Mesendoderm (in vitro differentiated cells): ENCODE results near the gene PSMG4.

Experiments
- DNase-seq: peaks from one replicate; pipeline ENCODE4 v3.0.0; 2013
- H2AK5ac ChIP-seq: 2 replicates; pipeline ENCODE4 v1.6.1; 2013; ENCODE audit warnings: low read length, inconsistent platforms
- H2BK120ac ChIP-seq: 2 replicates; pipeline ENCODE4 v1.6.1; 2013; ENCODE audit warnings: low read depth, mild to moderate bottlenecking, low read length, moderate library complexity, mixed read lengths
- H2BK15ac ChIP-seq: replicated peaks from 2 replicates; pipeline ENCODE4 v1.6.1; 2013; ENCODE audit warnings: low read depth, mild to moderate bottlenecking, moderate library complexity
- H2BK5ac ChIP-seq: 2 replicates; pipeline ENCODE4 v1.6.1; 2013; ENCODE audit warnings: low read length, inconsistent platforms
- H3K18ac ChIP-seq: 2 replicates; pipeline ENCODE4 v1.6.1; 2013; ENCODE audit warnings: mild to moderate bottlenecking, low read length, mixed read lengths
- H3K23ac ChIP-seq: one replicate; pipeline ENCODE4 v1.6.1; 2013; ENCODE audit warnings: low read length
- H3K27ac ChIP-seq: 2 replicates; pipeline ENCODE4 v1.5.1; 2013; ENCODE audit warnings: low read depth, mild to moderate bottlenecking, inconsistent platforms, low read length, moderate library complexity
- H3K27me3 ChIP-seq: 2 replicates; pipeline ENCODE4 v1.6.1; 2013; ENCODE audit warnings: low read length, control low read depth, mild to moderate bottlenecking, inconsistent platforms; ENCODE audit not compliant: insufficient read depth, poor library complexity
- H3K36me3 ChIP-seq: 2 replicates; pipeline ENCODE4 v1.6.1; 2013; ENCODE audit warnings: low read length, inconsistent platforms; ENCODE audit not compliant: control insufficient read depth, insufficient read depth
- H3K4ac ChIP-seq: one replicate; pipeline ENCODE4 v1.6.1; 2013; ENCODE audit warnings: low read depth, mild to moderate bottlenecking, low read length, moderate library complexity
- H3K4me1 ChIP-seq: 2 replicates; pipeline ENCODE4 v1.6.1; 2013; ENCODE audit warnings: low read depth, low read length, inconsistent platforms; ENCODE audit not compliant: control insufficient read depth
- H3K4me2 ChIP-seq: 2 replicates; pipeline ENCODE4 v1.6.1; 2013; ENCODE audit warnings: low read length
- H3K4me3 ChIP-seq: 2 replicates; pipeline ENCODE4 v1.5.1; 2013; ENCODE audit warnings: mild to moderate bottlenecking, low read length
- H3K56ac ChIP-seq: one replicate; pipeline ENCODE4 v1.6.1; 2013; ENCODE audit warnings: low read length
- H3K79me1 ChIP-seq: 2 replicates; pipeline ENCODE4 v1.6.1; 2013; ENCODE audit warnings: low read length, inconsistent platforms
- H3K79me2 ChIP-seq: 2 replicates; pipeline ENCODE4 v1.6.1; 2013; ENCODE audit warnings: mild to moderate bottlenecking, low read length; ENCODE audit not compliant: control insufficient read depth, insufficient read depth
- H3K9ac ChIP-seq: 2 replicates; pipeline ENCODE4 v1.6.1; 2013; ENCODE audit warnings: low read length, inconsistent platforms
- H4K5ac ChIP-seq: one replicate; pipeline ENCODE4 v1.6.1; 2013; ENCODE audit warnings: low read length
- H4K8ac ChIP-seq: one replicate; pipeline ENCODE4 v1.6.1; 2013; ENCODE audit warnings: low read depth, mild to moderate bottlenecking, control low read depth, low read length, moderate library complexity
- WGBS: extraction: QIAGEN DNeasy Blood & Tissue Kit; methylation state at CpG from one replicate; pipeline ENCODE4 v1.1.7; 2013; ENCODE audit warnings: low lambda C conversion rate, missing lambda C conversion rate; ENCODE audit not compliant: insufficient coverage; ENCODE audit errors: extremely low coverage; 5-methylcytosine and 5-hydroxymethylcytosine counted together

The PSMG4 gene

DNA sequence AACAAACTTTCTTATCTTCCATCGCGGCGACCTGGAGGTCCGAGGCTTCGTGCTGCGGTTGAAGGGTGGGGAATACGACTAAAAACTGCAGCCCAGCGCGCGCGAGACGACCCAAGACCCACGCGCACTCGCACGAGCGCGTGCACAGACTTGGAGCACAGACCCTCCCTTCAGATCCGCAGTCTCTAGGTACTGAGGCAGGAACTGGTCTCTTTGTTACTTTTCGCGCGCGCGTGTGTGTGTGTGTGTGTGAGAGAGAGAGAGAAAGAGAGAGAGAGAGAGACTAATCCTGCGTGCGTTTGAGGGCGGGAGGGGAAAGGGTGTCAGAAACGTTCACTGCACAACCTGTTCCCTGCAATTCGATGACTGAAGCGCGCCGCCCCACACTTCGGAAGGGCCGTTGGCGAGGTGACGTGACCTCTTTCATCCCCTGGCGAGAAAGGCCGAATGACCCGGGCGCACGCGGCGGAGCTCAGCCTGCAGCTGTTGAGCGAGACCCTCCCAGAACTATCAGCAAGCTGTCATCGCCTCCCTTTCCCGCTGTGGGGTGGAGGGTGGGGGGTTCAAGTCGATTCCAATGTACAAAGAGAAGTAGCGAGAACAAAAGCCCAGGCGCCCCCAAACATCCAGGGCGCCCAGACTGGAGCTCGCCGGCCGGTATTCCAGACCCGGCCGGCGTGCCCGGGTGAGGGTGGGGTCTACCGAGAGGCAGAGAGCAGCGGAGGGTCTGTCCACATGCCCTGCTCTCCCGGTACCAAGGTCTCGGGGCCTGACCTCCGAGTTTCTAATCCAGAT is 29.8 kb upstream of the PSMG4 start:
- H3K56ac ChIP-seq = peak overlapping the region; percentile 93
- no peak overlapping the region for H3K27ac ChIP-seq
- no peak overlapping the region for H4K5ac ChIP-seq
- peak; percentile 66 for DNase-seq
- H3K36me3 ChIP-seq = peaks cover 2% of the 10 kb centered on the region
- no CpG with 5 or more reads among the region's 62 CpGs for WGBS
- no peaks in the 10 kb centered on the region for H3K79me1 ChIP-seq
- no peak overlapping the region for H3K18ac ChIP-seq
- peak overlapping the region; percentile 50 for H3K4me3 ChIP-seq
- H3K4me2 ChIP-seq = peak overlapping the region; percentile 18
- H2BK5ac ChIP-seq = no peak overlapping the region
- H3K4me1 ChIP-seq = no peaks in the 10 kb centered on the region
- peaks cover 22% of the 10 kb centered on the region for H3K79me2 ChIP-seq
- peak overlapping the region; percentile 40 for H3K4ac ChIP-seq
- no peak overlapping the region for H4K8ac ChIP-seq
- H3K27me3 ChIP-seq = no peaks in the 10 kb centered on the region
- H2BK120ac ChIP-seq = no peak overlapping the region
- H3K9ac ChIP-seq = peak overlapping the region; percentile 79
- peak overlapping the region; percentile 48 for H3K23ac ChIP-seq
- no peak overlapping the region for H2AK5ac ChIP-seq
- no peak overlapping the region for H2BK15ac ChIP-seq

DNA sequence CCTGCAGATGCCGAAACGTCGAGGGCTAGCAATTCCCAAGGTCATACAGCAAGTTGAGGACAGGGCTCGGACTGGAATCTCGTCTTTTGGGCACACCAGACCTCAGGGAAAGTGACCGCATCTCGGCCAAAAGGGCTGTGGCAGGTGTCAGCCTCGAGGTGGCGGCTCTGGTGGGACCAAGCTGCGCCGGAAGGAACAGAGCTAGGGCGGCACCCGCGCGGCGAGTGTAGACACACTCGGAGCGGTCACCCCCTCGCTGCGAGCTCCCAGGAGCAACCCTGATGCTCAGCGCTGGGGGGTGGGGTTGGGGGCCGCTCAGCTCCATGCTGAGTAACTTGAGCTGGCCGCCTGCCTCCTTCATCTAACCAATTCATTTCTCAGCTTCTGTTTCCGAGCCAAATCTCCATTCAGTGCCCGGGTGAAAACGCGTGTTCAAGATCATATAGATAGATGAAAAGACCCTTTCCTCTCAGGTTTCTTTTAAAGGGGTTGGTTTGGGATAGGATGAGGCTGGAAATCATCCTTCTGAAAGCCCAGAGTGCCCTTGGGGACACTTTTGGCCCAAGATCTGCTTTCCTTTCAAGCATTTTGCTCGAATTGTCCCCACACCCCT is 29.1 kb upstream of the PSMG4 start:
- no peak overlapping the region for H3K4ac ChIP-seq
- H3K79me1 ChIP-seq = no peaks in the 10 kb centered on the region
- DNase-seq = peak; percentile 79
- no peak overlapping the region for H2BK120ac ChIP-seq
- no peak overlapping the region for H3K23ac ChIP-seq
- no peak overlapping the region for H2AK5ac ChIP-seq
- H2BK15ac ChIP-seq = no peak overlapping the region
- H2BK5ac ChIP-seq = no peak overlapping the region
- H3K4me1 ChIP-seq = no peaks in the 10 kb centered on the region
- H3K36me3 ChIP-seq = no peaks in the 10 kb centered on the region
- H3K27me3 ChIP-seq = no peaks in the 10 kb centered on the region
- peaks cover 19% of the 10 kb centered on the region for H3K79me2 ChIP-seq
- peak overlapping the region; percentile 79 for H3K9ac ChIP-seq
- no peak overlapping the region for H4K8ac ChIP-seq
- peak overlapping the region; percentile 18 for H3K4me2 ChIP-seq
- peak overlapping the region; percentile 45 for H3K18ac ChIP-seq
- WGBS = no CpG with 5 or more reads among the region's 28 CpGs
- H3K56ac ChIP-seq = peak overlapping the region; percentile 93
- no peak overlapping the region for H3K4me3 ChIP-seq
- H3K27ac ChIP-seq = no peak overlapping the region
- no peak overlapping the region for H4K5ac ChIP-seq

DNA sequence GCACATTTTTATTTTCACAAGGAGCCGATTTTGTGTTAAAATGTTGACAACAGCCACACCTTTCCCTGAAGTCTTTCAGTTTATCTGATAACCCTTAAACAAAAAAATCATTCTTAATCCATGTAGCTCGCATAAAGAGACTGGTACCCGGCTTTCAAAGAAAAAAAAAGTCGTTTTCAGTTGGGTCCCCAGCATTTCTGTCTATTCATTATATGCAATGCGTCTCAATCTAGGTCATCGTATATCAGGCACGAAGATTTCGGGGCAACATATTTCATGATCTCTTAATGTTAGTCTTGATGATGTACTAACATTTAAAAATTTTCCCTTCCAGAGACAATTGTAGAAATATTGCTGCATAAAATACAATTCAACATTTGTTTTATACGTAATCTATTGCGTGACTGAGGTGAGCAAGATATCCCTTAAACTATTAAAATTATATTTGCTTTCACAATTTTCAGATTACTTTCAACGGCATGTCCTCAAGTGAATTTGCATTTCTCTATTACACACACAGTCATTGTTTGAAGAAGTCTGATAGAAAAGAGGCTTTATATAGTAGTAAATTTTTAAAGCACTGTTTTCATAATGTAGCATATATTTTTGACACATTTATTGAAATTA is 28.4 kb upstream of the PSMG4 start:
- no peaks in the 10 kb centered on the region for H3K27me3 ChIP-seq
- H2BK5ac ChIP-seq = no peak overlapping the region
- no peak overlapping the region for H3K9ac ChIP-seq
- WGBS = no CpG with 5 or more reads among the region's 11 CpGs
- H3K79me2 ChIP-seq = peaks cover 19% of the 10 kb centered on the region
- no peak overlapping the region for H3K4me3 ChIP-seq
- H3K56ac ChIP-seq = no peak overlapping the region
- no peaks in the 10 kb centered on the region for H3K79me1 ChIP-seq
- H3K36me3 ChIP-seq = no peaks in the 10 kb centered on the region
- no peak overlapping the region for H2BK120ac ChIP-seq
- no peak overlapping the region for H3K27ac ChIP-seq
- no peak for DNase-seq
- H3K23ac ChIP-seq = no peak overlapping the region
- no peaks in the 10 kb centered on the region for H3K4me1 ChIP-seq
- no peak overlapping the region for H2AK5ac ChIP-seq
- H4K5ac ChIP-seq = no peak overlapping the region
- no peak overlapping the region for H4K8ac ChIP-seq
- H3K18ac ChIP-seq = peak overlapping the region; percentile 45
- no peak overlapping the region for H3K4ac ChIP-seq
- no peak overlapping the region for H2BK15ac ChIP-seq
- no peak overlapping the region for H3K4me2 ChIP-seq

DNA sequence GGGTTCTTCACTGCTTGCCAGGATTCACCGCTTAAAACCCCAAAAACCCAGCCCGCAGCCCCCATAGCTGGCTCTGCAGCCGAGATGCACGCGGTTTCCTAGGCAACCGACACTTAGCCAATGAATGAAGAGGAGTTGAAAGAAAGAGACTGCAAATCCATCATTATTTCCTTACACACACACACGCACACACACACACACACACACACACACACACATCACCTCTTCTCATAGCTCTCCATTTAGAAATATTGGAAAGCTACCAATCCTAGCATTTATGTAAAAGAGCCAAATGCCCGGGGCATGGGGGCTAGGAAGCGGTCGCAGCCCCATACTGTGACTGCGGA is 27.9 kb upstream of the PSMG4 start:
- Histone ChIP-seq H2AK5ac (no peak overlapping the region), H3K18ac (peak overlapping the region; percentile 72), H3K4me1 (no peaks in the 10 kb centered on the region), H2BK5ac (no peak overlapping the region), H3K4me3 (no peak overlapping the region), H3K79me2 (peaks cover 16% of the 10 kb centered on the region), H3K9ac (peak overlapping the region; percentile 55), H3K4me2 (peak overlapping the region; percentile 67), H4K8ac (no peak overlapping the region), H2BK120ac (no peak overlapping the region), H2BK15ac (no peak overlapping the region), H3K27me3 (no peaks in the 10 kb centered on the region), H3K27ac (peak overlapping the region; percentile 69), H4K5ac (no peak overlapping the region), H3K4ac (peak overlapping the region; percentile 28), H3K79me1 (no peaks in the 10 kb centered on the region), H3K36me3 (no peaks in the 10 kb centered on the region), H3K56ac (no peak overlapping the region), H3K23ac (no peak overlapping the region)
- WGBS = no CpG with 5 or more reads among the region's 11 CpGs
- DNase-seq = peak; percentile 84

DNA sequence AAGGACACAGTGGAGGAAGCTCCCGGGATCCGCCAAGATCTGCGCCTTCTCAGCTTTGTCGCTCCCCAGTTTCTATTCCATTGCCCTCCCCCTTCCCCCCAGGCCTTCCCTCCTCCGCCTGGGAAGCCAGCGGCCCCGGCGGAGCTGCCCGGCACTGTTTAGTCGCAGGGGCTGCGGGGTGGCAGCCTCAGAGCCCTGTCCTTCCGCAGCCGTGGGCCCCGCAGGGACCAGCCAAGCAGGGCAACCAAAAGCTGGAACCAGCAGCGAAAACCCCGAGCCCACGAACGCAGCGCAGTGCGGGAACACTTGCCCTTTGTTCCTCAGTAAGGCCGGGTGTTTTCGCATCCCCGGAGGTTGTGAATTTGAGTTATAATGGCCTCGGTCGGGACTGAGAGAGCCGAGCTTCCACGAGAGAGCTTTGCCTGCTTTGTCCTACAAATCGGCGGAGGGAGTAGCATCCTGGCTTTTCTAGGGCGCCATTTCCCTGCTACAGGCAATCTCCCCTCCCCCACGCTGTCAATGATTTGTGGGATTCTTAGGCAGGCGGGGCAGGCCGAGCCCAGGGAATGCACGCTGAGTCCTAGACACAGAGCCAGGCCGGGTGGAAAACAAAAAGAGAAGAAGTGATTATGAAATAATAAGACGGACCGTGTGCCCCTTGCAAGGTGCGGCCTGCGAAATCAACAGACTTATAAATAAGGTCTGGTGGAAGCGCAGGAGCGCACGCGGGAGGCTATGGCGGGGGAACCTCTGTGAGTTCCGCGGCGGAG is 27.3 kb upstream of the PSMG4 start:
- H3K4me1 ChIP-seq = no peaks in the 10 kb centered on the region
- no peaks in the 10 kb centered on the region for H3K79me1 ChIP-seq
- H3K27me3 ChIP-seq = no peaks in the 10 kb centered on the region
- peak overlapping the region; percentile 55 for H3K9ac ChIP-seq
- H2BK15ac ChIP-seq = no peak overlapping the region
- no peak overlapping the region for H2AK5ac ChIP-seq
- H3K4me3 ChIP-seq = peak overlapping the region; percentile 27
- H3K36me3 ChIP-seq = no peaks in the 10 kb centered on the region
- H3K79me2 ChIP-seq = peaks cover 10% of the 10 kb centered on the region
- H3K23ac ChIP-seq = no peak overlapping the region
- WGBS = no CpG with 5 or more reads among the region's 47 CpGs
- peak overlapping the region; percentile 72 for H3K18ac ChIP-seq
- peak overlapping the region; percentile 48 for H3K4ac ChIP-seq
- peak; percentile 91 for DNase-seq
- H3K56ac ChIP-seq = peak overlapping the region; percentile 85
- H2BK5ac ChIP-seq = no peak overlapping the region
- no peak overlapping the region for H4K5ac ChIP-seq
- peak overlapping the region; percentile 33 for H2BK120ac ChIP-seq
- peak overlapping the region; percentile 69 for H3K27ac ChIP-seq
- H4K8ac ChIP-seq = no peak overlapping the region
- peak overlapping the region; percentile 67 for H3K4me2 ChIP-seq
